ENCODE measurements around the gene STAT4.

DNA sequence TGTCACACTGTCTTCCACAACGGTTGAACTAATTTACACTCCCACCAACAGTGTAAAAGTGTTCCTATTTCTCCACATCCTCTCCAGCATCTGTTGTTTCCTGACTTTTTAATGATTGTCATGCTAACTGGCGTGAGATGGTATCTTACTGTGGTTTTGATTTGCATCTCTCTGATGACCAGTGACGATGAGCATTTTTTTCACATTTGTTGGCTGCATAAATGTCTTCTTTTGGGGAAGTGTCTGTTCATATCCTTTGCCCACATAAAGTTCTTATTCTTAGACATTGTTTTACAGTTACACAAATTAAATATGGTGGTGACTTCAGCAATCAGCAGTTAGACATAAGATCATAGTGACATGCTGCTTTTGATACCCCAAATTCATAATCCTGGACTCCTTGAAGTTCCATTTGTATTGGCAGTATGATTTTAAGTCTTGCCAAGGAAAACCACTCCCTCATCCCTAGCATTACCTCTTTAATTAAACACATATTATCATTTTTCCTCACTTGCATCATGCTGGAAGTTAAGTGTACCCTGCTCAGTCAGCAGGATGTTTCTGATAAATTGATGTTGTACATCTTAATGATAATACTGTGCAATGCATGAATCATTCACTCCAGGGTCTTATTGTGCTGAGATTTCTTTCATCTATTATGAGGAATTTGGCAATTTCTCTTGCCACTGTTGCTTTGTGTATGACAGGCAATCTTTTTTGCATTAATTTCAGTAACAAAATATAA, 69.2 kb downstream of the STAT4 start:
- TF ChIP-seq, protein P1, sequence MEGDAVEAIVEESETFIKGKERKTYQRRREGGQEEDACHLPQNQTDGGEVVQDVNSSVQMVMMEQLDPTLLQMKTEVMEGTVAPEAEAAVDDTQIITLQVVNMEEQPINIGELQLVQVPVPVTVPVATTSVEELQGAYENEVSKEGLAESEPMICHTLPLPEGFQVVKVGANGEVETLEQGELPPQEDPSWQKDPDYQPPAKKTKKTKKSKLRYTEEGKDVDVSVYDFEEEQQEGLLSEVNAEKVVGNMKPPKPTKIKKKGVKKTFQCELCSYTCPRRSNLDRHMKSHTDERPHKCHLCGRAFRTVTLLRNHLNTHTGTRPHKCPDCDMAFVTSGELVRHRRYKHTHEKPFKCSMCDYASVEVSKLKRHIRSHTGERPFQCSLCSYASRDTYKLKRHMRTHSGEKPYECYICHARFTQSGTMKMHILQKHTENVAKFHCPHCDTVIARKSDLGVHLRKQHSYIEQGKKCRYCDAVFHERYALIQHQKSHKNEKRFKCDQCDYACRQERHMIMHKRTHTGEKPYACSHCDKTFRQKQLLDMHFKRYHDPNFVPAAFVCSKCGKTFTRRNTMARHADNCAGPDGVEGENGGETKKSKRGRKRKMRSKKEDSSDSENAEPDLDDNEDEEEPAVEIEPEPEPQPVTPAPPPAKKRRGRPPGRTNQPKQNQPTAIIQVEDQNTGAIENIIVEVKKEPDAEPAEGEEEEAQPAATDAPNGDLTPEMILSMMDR (IDR thresholded peaks at IDR 0.05): no peak
- no peak for TF ChIP-seq POLR2A (IDR thresholded peaks at IDR 0.05)

Data from thyroid gland (tissue), 4 donors.